Colonic mucosa (tissue), 4 donors: Measurements from ENCODE around the gene CCDC102A. TPM values are rescaled to one million over a fixed set of nuclear protein-coding genes. Genes with fewer than 3 reads are reported as not detected.
"Not testable (repeated sequence)": the region's sequence is repeated elsewhere in the genome, so short reads cannot be mapped to it uniquely, and the experiment has no call there.

ENCODE experiments used
- DNase-seq: peaks from one replicate; pipeline ENCODE4 v3.0.0-alpha.2; 2020
- H3K27ac ChIP-seq: fragments of 200-600 bp; one replicate; pipeline ENCODE4 v1.8.0; 2021
- H3K27me3 ChIP-seq: fragments of 200-600 bp; one replicate; pipeline ENCODE4 v1.8.0; 2021
- H3K36me3 ChIP-seq: fragments of 200-600 bp; one replicate; pipeline ENCODE4 v1.8.0; 2021
- H3K4me1 ChIP-seq: fragments of 200-600 bp; one replicate; pipeline ENCODE4 v1.8.0; 2021; ENCODE audit warnings: mild to moderate bottlenecking
- H3K4me3 ChIP-seq: fragments of 200-600 bp; one replicate; pipeline ENCODE4 v1.8.0; 2021
- H3K9ac ChIP-seq, 2 donors: one replicate each; pipeline ENCODE4 v1.7.0; 2013; ENCODE audit warnings: control low read depth in 2 of 2, low read depth in 2 of 2, low read length in 2 of 2
- H3K9me3 ChIP-seq: fragments of 200-600 bp; one replicate; pipeline ENCODE4 v1.8.0; 2021
- CTCF ChIP-seq: fragments of 200-600 bp; IDR thresholded peaks from one replicate; pipeline ENCODE4 v1.8.0; 2022; ENCODE audit warnings: antibody characterized with exemption, mild to moderate bottlenecking
- intact Hi-C: fragments of 100-400 bp; cut with DNase I; formaldehyde crosslinking; loops from one replicate; pipeline ENCODE4 v1.14.1; 2022
- total RNA-seq, 2 donors: library from RNA; stranded (reverse); fragmentation: NEBNext Ultra II Directional in 1 of 2; extraction: Animal tissue kit (Norgen Biotek cat#: 25700) in 1 of 2; gene quantifications; one replicate each; pipeline ENCODE4 v1.2.1, GENCODE V29; 2021
- donor health status: healthy.
- donor health status: DM: no; HTN: no; CAD: no.
- donor health status: DM: no; HTN: no; CAD: no.

The CCDC102A gene
- total RNA-seq, 2 donors from 2014 or later, result 1.9 to 2.5 TPM

DNA sequence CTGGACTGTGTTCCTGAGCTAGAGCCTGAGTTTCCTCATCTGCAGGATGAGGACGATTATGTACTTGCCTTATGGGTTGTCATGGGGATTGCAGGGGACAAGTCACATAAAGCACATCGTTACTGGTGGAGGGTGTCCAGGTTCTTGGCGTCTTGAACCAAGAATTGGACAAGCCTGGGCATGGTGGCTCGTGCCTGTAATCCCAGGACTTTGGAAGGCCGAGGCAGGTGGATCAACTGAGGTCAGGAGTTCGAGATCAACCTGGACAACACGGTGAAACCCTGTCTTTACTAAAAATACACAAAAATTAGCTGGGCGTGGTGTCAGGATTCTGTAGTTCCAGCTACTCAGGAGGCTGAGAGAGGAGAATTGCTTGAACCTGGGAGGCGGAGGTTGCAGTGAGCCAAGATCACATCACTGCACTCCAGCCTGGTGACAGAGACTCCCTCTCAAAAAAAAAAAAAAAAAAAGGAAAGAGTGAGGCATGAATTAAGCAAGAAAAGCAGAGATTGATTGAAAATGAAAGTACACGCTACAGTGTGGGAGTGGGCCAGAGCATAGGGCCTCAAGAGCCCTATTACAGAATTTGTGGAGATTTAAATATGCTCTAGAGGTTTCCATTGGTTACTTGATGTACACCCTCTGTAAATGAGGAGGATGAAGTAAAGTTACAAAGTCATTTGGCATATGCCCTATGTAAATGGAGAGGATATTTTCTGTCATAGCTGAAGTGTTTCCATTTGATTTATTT, 36.8 kb upstream of the CCDC102A start:
- no peak overlapping the region for H3K4me3 ChIP-seq
- intact Hi-C loops, result no loop called here
- H3K36me3 ChIP-seq, result no peaks in the 10 kb centered on the region
- H3K9ac ChIP-seq, result no peak overlapping the region
- no peak overlapping the region for H3K27ac ChIP-seq
- H3K9me3 ChIP-seq, result no peaks in the 10 kb centered on the region
- H3K4me1 ChIP-seq, result no peaks in the 10 kb centered on the region
- H3K27me3 ChIP-seq, result no peaks in the 10 kb centered on the region
- no peak for DNase-seq
- TF ChIP-seq CTCF, result no peak

DNA sequence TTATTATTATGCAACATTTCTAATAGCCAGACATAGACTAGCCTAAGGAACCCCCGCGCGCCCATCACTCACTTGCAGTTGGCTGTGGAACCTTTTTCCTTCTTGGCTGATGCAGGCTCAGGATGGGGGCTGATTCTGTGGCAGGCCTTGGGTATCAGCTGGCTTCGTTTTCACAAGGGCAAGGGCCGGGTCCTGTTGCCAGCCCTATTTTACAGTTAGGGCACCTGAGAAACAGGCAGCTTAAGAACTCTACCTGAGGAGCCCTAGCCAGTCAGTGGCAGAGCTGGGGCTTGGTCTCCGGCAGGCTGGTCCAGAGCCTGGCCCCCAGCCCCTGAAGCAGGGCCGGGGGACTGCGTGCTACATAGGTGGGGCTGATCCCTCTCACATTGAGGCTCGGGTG, 34.7 kb upstream of the CCDC102A start:
- H3K27me3 ChIP-seq, result no peaks in the 10 kb centered on the region
- H3K36me3 ChIP-seq, result no peaks in the 10 kb centered on the region
- no peak for DNase-seq
- H3K4me3 ChIP-seq, result no peak overlapping the region
- TF ChIP-seq CTCF, result no peak
- H3K4me1 ChIP-seq, result no peaks in the 10 kb centered on the region
- intact Hi-C loops, result no loop called here
- H3K9me3 ChIP-seq, result no peaks in the 10 kb centered on the region
- H3K9ac ChIP-seq, result no peak overlapping the region
- H3K27ac ChIP-seq, result no peak overlapping the region

DNA sequence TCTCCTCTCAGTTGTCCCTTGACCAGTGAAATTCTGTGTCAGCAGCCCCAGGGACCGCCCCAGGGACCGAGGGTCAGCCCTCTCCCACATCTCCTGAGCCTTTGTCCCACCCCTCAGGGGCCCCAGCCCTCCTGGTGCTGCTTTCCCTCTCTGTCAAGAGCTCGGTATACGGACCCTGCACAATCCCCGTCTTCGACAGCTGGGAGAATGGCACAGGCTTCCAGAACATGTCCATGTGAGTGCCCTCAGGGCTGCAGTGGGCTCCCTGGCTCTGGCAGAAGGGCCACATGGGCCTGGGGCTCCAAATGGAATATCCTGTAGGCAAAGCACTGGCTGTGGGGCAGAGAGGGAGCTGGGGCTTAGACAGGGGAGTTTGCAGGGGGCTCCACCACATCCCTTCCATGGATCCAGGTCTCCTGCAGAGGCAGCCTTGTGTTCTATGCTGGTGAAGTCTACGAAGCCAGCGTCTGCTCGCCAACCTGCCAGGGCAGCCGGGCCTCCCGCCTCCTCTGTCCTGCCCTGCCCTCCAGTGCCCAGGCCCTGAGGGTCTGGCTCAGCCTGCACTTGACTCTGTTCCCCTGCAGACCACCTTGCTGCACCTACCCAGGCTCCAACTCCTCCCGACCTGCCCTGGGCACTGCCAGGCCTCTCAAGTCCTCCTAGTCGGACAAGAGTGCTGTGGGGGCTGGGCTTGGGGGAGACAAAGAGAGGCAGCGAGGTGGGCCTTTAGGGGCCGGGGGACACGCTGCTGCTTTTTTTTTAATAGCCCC, 34.1 kb upstream of the CCDC102A start:
- H3K4me3 ChIP-seq, result no peak overlapping the region
- H3K9me3 ChIP-seq, result no peaks in the 10 kb centered on the region
- H3K27ac ChIP-seq, result no peak overlapping the region
- DNase-seq, result no peak
- no peak overlapping the region for H3K9ac ChIP-seq
- intact Hi-C loops, result no loop called here
- H3K4me1 ChIP-seq, result no peaks in the 10 kb centered on the region
- no peaks in the 10 kb centered on the region for H3K36me3 ChIP-seq
- H3K27me3 ChIP-seq, result no peaks in the 10 kb centered on the region
- TF ChIP-seq CTCF, result no peak

DNA sequence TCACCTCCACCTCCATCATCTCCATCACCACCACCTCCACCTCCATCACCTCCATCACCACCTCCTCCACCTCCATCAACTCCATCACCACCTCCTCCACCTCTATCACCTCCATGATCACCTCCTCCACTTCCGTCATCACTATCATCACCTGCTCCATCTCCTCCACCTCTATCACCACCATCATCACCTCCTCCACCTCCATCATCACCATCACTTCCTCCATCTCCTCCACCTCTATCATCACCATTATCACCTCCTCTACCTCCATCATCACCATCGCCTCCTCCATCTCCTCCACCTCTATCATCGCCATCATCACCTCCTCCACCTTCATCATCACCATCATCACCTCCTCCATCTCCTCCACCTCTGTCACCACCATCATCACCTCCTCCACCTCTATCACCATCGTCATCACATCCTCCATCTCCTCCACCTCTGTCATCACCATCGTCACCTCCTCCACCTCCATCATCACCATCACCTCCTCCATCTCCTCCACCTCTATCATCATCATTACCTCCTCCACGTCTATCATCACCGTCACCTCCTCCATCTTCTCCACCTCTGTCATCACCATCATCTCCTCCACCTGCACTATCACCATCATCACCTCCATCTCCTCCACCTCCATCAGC, 33.1 kb upstream of the CCDC102A start:
- H3K4me1 ChIP-seq, result no peaks in the 10 kb centered on the region
- intact Hi-C loops, result no loop called here
- no peak overlapping the region for H3K9ac ChIP-seq
- DNase-seq, result no peak
- H3K9me3 ChIP-seq, result no peaks in the 10 kb centered on the region
- no peak overlapping the region for H3K27ac ChIP-seq
- no peak for TF ChIP-seq CTCF
- no peaks in the 10 kb centered on the region for H3K27me3 ChIP-seq
- H3K36me3 ChIP-seq, result no peaks in the 10 kb centered on the region
- H3K4me3 ChIP-seq, result no peak overlapping the region

GRCh38 chr16:57568772-57569171, 32.4 kb upstream of the CCDC102A start:
- H3K27ac ChIP-seq, DNase-seq, H3K9me3 ChIP-seq, H3K9ac ChIP-seq, H3K36me3 ChIP-seq, H3K4me1 ChIP-seq, intact Hi-C loops, H3K4me3 ChIP-seq, H3K27me3 ChIP-seq: not testable (repeated sequence)
